ENCODE data around the gene MACROD2.

MACROD2 gene

GRCh38 chr20:14672066-14672465 lies 676.8 kb downstream of the MACROD2 start:
- FAIRE-seq = no peak

- no peak for FAIRE-seq
Observed at GRCh38 chr20:14673164-14673563, 677.8 kb downstream of the MACROD2 start.

- no peak for FAIRE-seq
Observed at GRCh38 chr20:14677455-14677854, 682.1 kb downstream of the MACROD2 start.

- no peak for FAIRE-seq
Observed at GRCh38 chr20:14685183-14685582, 689.9 kb downstream of the MACROD2 start.

GRCh38 chr20:14687313-14687712 lies 692.0 kb downstream of the MACROD2 start:
- no peak for FAIRE-seq

GRCh38 chr20:14688005-14688404 lies 692.7 kb downstream of the MACROD2 start:
- no peak for FAIRE-seq

GRCh38 chr20:14691994-14692393 lies 696.7 kb downstream of the MACROD2 start:
- FAIRE-seq = no peak

GRCh38 chr20:14696478-14696877 lies 701.2 kb downstream of the MACROD2 start:
- no peak for FAIRE-seq

- no peak for FAIRE-seq
Observed at GRCh38 chr20:14696937-14697336, 701.6 kb downstream of the MACROD2 start.

- no peak for FAIRE-seq
Observed at GRCh38 chr20:14698125-14698524, 702.8 kb downstream of the MACROD2 start.

- peak; percentile 84 for FAIRE-seq
Observed at GRCh38 chr20:14698605-14699373, 703.5 kb downstream of the MACROD2 start.

GRCh38 chr20:14700639-14700960 lies 705.3 kb downstream of the MACROD2 start:
- peak; percentile 28 for FAIRE-seq

GRCh38 chr20:14701326-14701725 lies 706.0 kb downstream of the MACROD2 start:
- no peak for FAIRE-seq

- FAIRE-seq = no peak
Observed at GRCh38 chr20:14706555-14706954, 711.2 kb downstream of the MACROD2 start.

GRCh38 chr20:14707026-14707680 lies 711.8 kb downstream of the MACROD2 start:
- FAIRE-seq = no peak

- FAIRE-seq = peak; percentile 43
Observed at GRCh38 chr20:14707865-14708596, 712.7 kb downstream of the MACROD2 start.

GRCh38 chr20:14709439-14709838 lies 714.1 kb downstream of the MACROD2 start:
- peak; percentile 86 for FAIRE-seq

- FAIRE-seq = no peak
Observed at GRCh38 chr20:14710951-14711350, 715.6 kb downstream of the MACROD2 start.

- FAIRE-seq = no peak
Observed at GRCh38 chr20:14711652-14712051, 716.3 kb downstream of the MACROD2 start.

GRCh38 chr20:14712302-14712739 lies 717.0 kb downstream of the MACROD2 start:
- no peak for FAIRE-seq

GRCh38 chr20:14715400-14715799 lies 720.1 kb downstream of the MACROD2 start:
- no peak for FAIRE-seq

GRCh38 chr20:14716351-14716801 lies 721.1 kb downstream of the MACROD2 start:
- no peak for FAIRE-seq

- no peak for FAIRE-seq
Observed at GRCh38 chr20:14717134-14717999, 722.1 kb downstream of the MACROD2 start.

Data from colon (tissue), 2 donors.